ENCODE measurements around the gene CLEC17A.

DNA sequence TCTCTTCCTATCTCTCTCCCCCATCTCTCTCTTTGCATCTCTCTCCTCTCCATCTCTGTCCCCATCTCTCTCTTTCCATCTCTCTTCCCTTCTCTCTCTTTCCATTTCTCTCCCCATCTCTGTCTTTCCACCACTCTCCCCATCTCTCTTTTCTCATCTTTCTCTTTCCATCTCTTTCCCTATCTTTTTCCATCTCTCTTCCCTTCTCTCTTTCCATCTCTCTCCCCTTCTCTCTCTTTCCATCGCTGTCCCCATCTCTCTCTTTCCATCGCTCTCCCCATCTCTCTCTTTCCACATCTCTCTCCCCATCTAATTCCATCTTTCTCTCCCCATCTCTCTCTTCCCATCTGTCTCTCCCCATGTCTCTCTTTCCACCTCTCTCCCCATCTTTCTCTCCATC, 67.3 kb downstream of the CLEC17A start:
- TF ChIP-seq YY1 (IDR thresholded peaks at IDR 0.05; ENCODE audit: insufficient read depth, insufficient read length) (no peak), SUZ12 (IDR thresholded peaks at IDR 0.05; ENCODE audit: extremely low read depth, insufficient read depth, insufficient read length) (no peak), ZNF274 (IDR thresholded peaks at IDR 0.05; ENCODE audit: low read depth, low read length) (no peak)
